ENCODE results near the gene SLX9. TPM values are rescaled to one million over a fixed set of nuclear protein-coding genes. Genes with fewer than 3 reads are reported as not detected.

SLX9 gene
- total and polyA plus RNA-seq, 12 donors = 11.1 to 45.3 (median 23.7) TPM

GRCh38 chr21:44996096-44996495, 56.3 kb downstream of the SLX9 start:
- Histone ChIP-seq H3K27me3 (no peaks in the 10 kb centered on the region), H3K27ac (no peak overlapping the region), H3K4me1 (replicated peaks in 1 of 2) (peaks cover 0 to 4% of the 10 kb centered on the region in 2 donors), H3K36me3 (replicated peaks in 1 of 2) (no peaks in the 10 kb centered on the region), H3K4me3 (no peak overlapping the region), H3K9me3 (replicated peaks in 1 of 3) (no peaks in the 10 kb centered on the region)
- intact Hi-C loops (cut with DNase I) = no loop called here
- no peak for DNase-seq
- TF ChIP-seq, protein P1, sequence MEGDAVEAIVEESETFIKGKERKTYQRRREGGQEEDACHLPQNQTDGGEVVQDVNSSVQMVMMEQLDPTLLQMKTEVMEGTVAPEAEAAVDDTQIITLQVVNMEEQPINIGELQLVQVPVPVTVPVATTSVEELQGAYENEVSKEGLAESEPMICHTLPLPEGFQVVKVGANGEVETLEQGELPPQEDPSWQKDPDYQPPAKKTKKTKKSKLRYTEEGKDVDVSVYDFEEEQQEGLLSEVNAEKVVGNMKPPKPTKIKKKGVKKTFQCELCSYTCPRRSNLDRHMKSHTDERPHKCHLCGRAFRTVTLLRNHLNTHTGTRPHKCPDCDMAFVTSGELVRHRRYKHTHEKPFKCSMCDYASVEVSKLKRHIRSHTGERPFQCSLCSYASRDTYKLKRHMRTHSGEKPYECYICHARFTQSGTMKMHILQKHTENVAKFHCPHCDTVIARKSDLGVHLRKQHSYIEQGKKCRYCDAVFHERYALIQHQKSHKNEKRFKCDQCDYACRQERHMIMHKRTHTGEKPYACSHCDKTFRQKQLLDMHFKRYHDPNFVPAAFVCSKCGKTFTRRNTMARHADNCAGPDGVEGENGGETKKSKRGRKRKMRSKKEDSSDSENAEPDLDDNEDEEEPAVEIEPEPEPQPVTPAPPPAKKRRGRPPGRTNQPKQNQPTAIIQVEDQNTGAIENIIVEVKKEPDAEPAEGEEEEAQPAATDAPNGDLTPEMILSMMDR (IDR thresholded peaks at IDR 0.05) = no peak
- TF ChIP-seq POLR2A (IDR thresholded peaks at IDR 0.05) = no peak
- WGBS, 4 donors = 86 to 98% (median 94%) methylated on average over 4 to 10 of the region's 10 CpGs

- intact Hi-C loops (cut with DNase I) = no loop called here
- Histone ChIP-seq H3K36me3 (replicated peaks in 1 of 2) (no peaks in the 10 kb centered on the region), H3K4me3 (no peak overlapping the region), H3K27me3 (no peaks in the 10 kb centered on the region), H3K27ac (no peak overlapping the region), H3K4me1 (replicated peaks in 1 of 2) (peaks cover 0 to 8% of the 10 kb centered on the region in 2 donors), H3K9me3 (replicated peaks in 1 of 3) (no peaks in the 10 kb centered on the region)
- no peak for DNase-seq
- no peak for TF ChIP-seq POLR2A (IDR thresholded peaks at IDR 0.05)
- TF ChIP-seq, protein P1 (IDR thresholded peaks at IDR 0.05) = no peak
- 65 to 100% (median 76%) methylated on average over 1 to 6 of the region's 6 CpGs for WGBS, 4 donors
Measured at GRCh38 chr21:44996501-44996921, 56.7 kb downstream of the SLX9 start.

DNA sequence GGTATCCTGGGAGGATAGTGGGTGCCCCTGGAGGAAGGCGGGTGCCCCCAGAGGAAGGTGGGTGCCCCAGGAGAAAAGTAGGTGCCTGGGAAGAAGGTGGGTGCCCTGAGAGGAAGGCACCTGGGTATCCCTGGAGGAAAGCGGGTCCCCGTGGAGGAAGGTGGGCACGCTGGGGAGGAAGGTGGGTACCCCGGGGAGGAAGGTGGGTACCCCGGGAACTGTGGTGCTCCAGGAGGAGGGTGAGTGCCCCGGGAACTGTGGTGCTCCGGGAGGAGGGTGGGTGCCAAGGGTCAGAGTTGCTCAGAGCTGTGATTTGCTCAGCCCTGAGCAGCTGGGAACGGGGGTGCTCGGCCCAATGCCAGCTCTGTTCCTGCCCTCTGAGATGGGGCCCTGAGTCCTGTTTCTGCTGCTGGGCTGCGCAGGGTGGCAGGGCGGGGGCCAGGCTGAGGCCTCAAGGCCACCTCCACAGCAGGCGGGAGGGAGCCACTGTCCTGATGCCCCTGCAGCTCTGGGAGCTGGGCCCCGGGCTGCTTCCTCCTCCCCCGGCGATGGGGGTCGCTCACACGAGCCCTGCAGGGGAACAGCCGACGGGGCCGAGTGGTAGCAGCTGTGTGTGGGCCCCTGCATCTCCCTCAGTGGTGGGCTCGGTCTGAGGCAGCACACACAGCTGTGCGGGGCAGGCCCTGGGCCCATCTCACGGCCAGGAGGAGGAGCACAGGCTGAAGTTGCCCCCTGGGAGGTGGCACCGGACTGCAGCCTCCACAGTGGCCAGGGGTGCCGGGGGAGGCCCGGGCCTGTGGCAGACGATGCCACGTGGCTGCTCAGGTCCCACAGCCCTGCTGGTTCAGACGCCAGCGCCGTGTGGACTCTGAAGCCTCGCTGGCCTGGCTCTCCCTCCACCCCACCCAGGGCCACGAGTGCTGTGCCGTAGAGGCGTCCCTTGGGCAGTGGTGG, 57.4 kb downstream of the SLX9 start:
- TF ChIP-seq POLR2A (IDR thresholded peaks at IDR 0.05) = no peak
- TF ChIP-seq, protein P1 (IDR thresholded peaks at IDR 0.05) = no peak
- no peak overlapping the region for H3K4me3 ChIP-seq
- peak in 1 of 7 donors; percentile 26 for DNase-seq
- no peaks in the 10 kb centered on the region for H3K27me3 ChIP-seq
- H3K9me3 ChIP-seq (replicated peaks in 1 of 3) = no peaks in the 10 kb centered on the region
- H3K27ac ChIP-seq = no peak overlapping the region
- intact Hi-C loops (cut with DNase I) = no loop called here
- H3K36me3 ChIP-seq (replicated peaks in 1 of 2) = no peaks in the 10 kb centered on the region
- WGBS, 4 donors = 62 to 71% (median 69%) methylated on average over 11 to 36 of the region's 36 CpGs
- peaks cover 0 to 11% of the 10 kb centered on the region in 2 donors for H3K4me1 ChIP-seq (replicated peaks in 1 of 2)

DNA sequence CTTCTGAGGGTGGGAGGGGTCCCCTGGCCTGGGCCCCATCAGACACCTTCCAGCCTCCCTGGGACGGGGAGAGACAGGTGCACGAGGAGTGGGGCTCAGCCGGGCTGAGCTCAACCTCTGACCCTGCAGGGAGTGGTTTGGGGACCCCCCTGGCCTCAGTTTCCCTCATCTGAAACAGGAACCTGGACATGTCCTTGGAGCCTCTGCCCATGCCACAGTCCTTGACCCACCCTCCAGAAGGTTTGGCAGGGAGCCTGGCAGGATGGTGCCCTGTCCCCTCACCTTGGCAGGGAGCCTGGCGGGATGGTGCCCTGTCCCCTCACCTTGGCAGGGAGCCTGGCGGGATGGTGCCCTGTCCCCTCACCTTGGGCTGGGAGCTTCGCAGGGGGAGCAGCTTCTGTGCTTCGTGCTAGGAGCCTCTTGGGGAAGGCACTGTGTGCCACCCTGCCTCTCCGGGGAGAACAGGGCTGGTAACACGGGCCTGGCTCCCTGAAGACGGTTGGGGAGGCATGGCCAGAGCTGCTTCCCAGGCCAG, 58.3 kb downstream of the SLX9 start:
- intact Hi-C loops (cut with DNase I) = no loop called here
- H3K9me3 ChIP-seq (replicated peaks in 1 of 3) = no peaks in the 10 kb centered on the region
- no peaks in the 10 kb centered on the region for H3K27me3 ChIP-seq
- TF ChIP-seq, protein P1 (IDR thresholded peaks at IDR 0.05) = no peak
- no peak for TF ChIP-seq POLR2A (IDR thresholded peaks at IDR 0.05)
- H3K4me1 ChIP-seq (replicated peaks in 1 of 2) = peaks cover 0 to 11% of the 10 kb centered on the region in 2 donors
- H3K27ac ChIP-seq = no peak overlapping the region
- no peaks in the 10 kb centered on the region for H3K36me3 ChIP-seq (replicated peaks in 1 of 2)
- 42 to 77% (median 76%) methylated on average over 3 to 10 of the region's 10 CpGs; no CpG with 5 or more reads in 1 of the 4 donors for WGBS, 4 donors
- DNase-seq = no peak
- no peak overlapping the region for H3K4me3 ChIP-seq
